Activated CD4-positive, alpha-beta memory T cell treated with anti-CD3 and anti-CD28 coated beads, Interleukin-2, amount 10 ng/mL, durations not matched to agents 7 days and 5 days (primary cell): ENCODE data around the gene NTRK3. TPM values are rescaled to one million over a fixed set of nuclear protein-coding genes. Genes with fewer than 3 reads are reported as not detected.

Experiments used
- CTCF ChIA-PET: fragments of 350-600 bp; sonication (Branson Sonifier 250); formaldehyde crosslinking; loops from one replicate; lab custom pipeline; 2021; ENCODE audit warnings: antibody characterized with exemption, inconsistent platforms; lab: Charles Lee
- POLR2A ChIA-PET: fragments of 350-600 bp; sonication (Branson Sonifier 250); formaldehyde crosslinking; loops from one replicate; lab custom pipeline; 2021; ENCODE audit warnings: antibody characterized with exemption; lab: Charles Lee
- DNase-seq: peaks from one replicate; pipeline ENCODE4 v3.0.0-alpha.2; 2020
- H3K27ac Mint-ChIP-seq: one replicate; pipeline ENCODE4 v1.8.0; 2021; ENCODE audit warnings: mild to moderate bottlenecking, mixed read lengths
- H3K27me3 Mint-ChIP-seq: one replicate; pipeline ENCODE4 v1.8.0; 2021; ENCODE audit warnings: mixed read lengths
- H3K36me3 Mint-ChIP-seq: one replicate; pipeline ENCODE4 v1.8.0; 2021; ENCODE audit warnings: low read depth, mixed read lengths
- H3K4me1 Mint-ChIP-seq: one replicate; pipeline ENCODE4 v1.8.0; 2021; ENCODE audit warnings: mixed read lengths
- H3K4me3 Mint-ChIP-seq: one replicate; pipeline ENCODE4 v1.8.0; 2021; ENCODE audit warnings: mild to moderate bottlenecking, mixed read lengths
- H3K9me3 Mint-ChIP-seq: one replicate; pipeline ENCODE4 v1.8.0; 2021; ENCODE audit warnings: mixed read lengths
- total RNA-seq, 2 experiments: library from RNA; stranded (reverse); gene quantifications; one replicate each; pipeline ENCODE4 v1.2.3, GENCODE V29; 2021

NTRK3 gene
- total RNA-seq, 2 experiments from 2014 or later, result not detected

DNA sequence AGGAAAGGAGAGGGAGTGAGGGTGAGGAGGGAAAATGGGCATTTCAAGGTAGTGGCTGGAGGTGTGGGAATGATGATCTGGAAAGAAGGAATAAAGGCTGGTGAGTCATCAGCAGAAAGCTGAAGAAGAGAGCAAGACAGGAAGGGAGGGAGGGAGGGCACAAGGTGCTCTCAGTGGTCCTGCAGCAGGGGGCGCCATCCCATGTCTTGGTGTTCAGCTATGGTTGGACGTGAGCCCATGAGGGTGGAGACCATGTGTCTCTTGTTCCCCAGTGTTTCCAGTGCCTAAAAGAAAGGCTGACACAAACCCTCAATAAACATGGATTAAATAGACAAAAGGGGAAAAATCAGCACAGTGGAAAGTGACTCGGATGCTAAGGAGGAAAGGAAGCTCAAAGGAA lies 228.5 kb downstream of the NTRK3 start:
- Mint-ChIP-seq H3K27me3 (no peaks in the 10 kb centered on the region), H3K9me3 (no peaks in the 10 kb centered on the region), H3K4me3 (no peak overlapping the region), H3K36me3 (no peaks in the 10 kb centered on the region), H3K27ac (no peak overlapping the region), H3K4me1 (no peaks in the 10 kb centered on the region)
- ChIA-PET CTCF (no interaction called here), POLR2A (no interaction called here)
- no peak for DNase-seq

- Mint-ChIP-seq H3K9me3 (no peaks in the 10 kb centered on the region), H3K4me1 (no peaks in the 10 kb centered on the region), H3K36me3 (no peaks in the 10 kb centered on the region), H3K4me3 (no peak overlapping the region), H3K27ac (no peak overlapping the region), H3K27me3 (no peaks in the 10 kb centered on the region)
- ChIA-PET CTCF (no interaction called here), POLR2A (no interaction called here)
- no peak for DNase-seq
Measured at GRCh38 chr15:88023914-88024313, 232.6 kb downstream of the NTRK3 start.

GRCh38 chr15:88022716-88023115 lies 233.8 kb downstream of the NTRK3 start:
- Mint-ChIP-seq H3K9me3 (no peaks in the 10 kb centered on the region), H3K36me3 (no peaks in the 10 kb centered on the region), H3K27ac (no peak overlapping the region), H3K4me3 (no peak overlapping the region), H3K27me3 (no peaks in the 10 kb centered on the region), H3K4me1 (no peaks in the 10 kb centered on the region)
- CTCF ChIA-PET, result no interaction called here
- no peak for DNase-seq
- POLR2A ChIA-PET, result no interaction called here

- Mint-ChIP-seq H3K27me3 (no peaks in the 10 kb centered on the region), H3K36me3 (no peaks in the 10 kb centered on the region), H3K9me3 (no peaks in the 10 kb centered on the region), H3K4me3 (no peak overlapping the region), H3K27ac (no peak overlapping the region), H3K4me1 (no peaks in the 10 kb centered on the region)
- no peak for DNase-seq
- POLR2A ChIA-PET, result no interaction called here
- CTCF ChIA-PET, result no interaction called here
Measured at GRCh38 chr15:88021601-88022000, 234.9 kb downstream of the NTRK3 start.

DNA sequence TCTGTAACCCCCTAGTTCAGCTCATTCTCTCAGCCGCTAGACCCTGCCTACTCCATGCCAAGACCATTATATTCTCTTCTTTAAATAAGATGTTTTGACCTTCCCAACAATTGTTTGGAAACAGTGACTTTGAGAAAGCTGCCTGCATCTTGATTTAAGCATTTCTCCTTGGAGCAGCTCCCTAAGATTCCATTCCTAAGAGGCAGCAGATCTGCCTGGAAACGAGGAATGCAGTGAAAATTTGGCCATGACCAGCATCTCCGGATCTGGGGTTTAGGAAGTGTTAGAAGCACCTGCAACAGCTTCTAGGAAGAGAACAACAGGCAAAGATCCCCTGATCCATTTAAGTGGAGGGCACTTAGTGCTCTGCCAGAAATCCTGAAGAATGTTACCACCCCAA lies 235.7 kb downstream of the NTRK3 start:
- ChIA-PET CTCF (no interaction called here), POLR2A (no interaction called here)
- Mint-ChIP-seq H3K4me1 (no peaks in the 10 kb centered on the region), H3K36me3 (no peaks in the 10 kb centered on the region), H3K9me3 (no peaks in the 10 kb centered on the region), H3K27ac (no peak overlapping the region), H3K4me3 (no peak overlapping the region), H3K27me3 (no peaks in the 10 kb centered on the region)
- no peak for DNase-seq

GRCh38 chr15:88019656-88020055 lies 236.9 kb downstream of the NTRK3 start:
- ChIA-PET POLR2A (no interaction called here), CTCF (no interaction called here)
- Mint-ChIP-seq H3K4me3 (no peak overlapping the region), H3K27me3 (no peaks in the 10 kb centered on the region), H3K9me3 (no peaks in the 10 kb centered on the region), H3K4me1 (no peaks in the 10 kb centered on the region), H3K27ac (no peak overlapping the region), H3K36me3 (no peaks in the 10 kb centered on the region)
- DNase-seq, result no peak

- ChIA-PET POLR2A (no interaction called here), CTCF (no interaction called here)
- H3K9me3 Mint-ChIP-seq, result no peaks in the 10 kb centered on the region
- no peaks in the 10 kb centered on the region for H3K27me3 Mint-ChIP-seq
- H3K36me3 Mint-ChIP-seq, result no peaks in the 10 kb centered on the region
- H3K4me3 Mint-ChIP-seq, result no peak overlapping the region
- DNase-seq, result no peak
- no peak overlapping the region for H3K27ac Mint-ChIP-seq
- no peaks in the 10 kb centered on the region for H3K4me1 Mint-ChIP-seq
Measured at GRCh38 chr15:88018869-88019641, 237.5 kb downstream of the NTRK3 start.

DNA sequence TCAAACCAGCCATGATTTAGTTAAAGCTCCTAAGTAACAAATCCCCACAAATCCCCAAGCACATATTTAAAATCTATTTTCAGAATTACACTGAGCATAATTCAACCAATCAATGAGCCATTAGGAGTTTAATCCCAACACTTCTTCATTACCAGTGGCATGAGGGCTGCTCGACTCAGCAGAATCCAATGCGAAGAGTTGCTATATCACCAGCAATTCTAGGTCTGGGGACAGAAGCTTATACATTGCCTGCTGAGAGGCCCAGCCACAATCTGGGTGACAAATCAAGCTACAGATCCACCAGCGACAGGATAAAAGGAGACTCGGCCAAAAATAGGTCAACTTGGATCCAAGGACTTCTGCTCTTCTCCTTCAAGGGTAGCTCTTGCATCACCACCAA lies 238.8 kb downstream of the NTRK3 start:
- Mint-ChIP-seq H3K27me3 (no peaks in the 10 kb centered on the region), H3K4me3 (no peak overlapping the region), H3K9me3 (no peaks in the 10 kb centered on the region), H3K4me1 (no peaks in the 10 kb centered on the region), H3K36me3 (no peaks in the 10 kb centered on the region), H3K27ac (no peak overlapping the region)
- ChIA-PET POLR2A (no interaction called here), CTCF (no interaction called here)
- no peak for DNase-seq

- ChIA-PET POLR2A (no interaction called here), CTCF (no interaction called here)
- H3K4me1 Mint-ChIP-seq, result no peaks in the 10 kb centered on the region
- no peaks in the 10 kb centered on the region for H3K27me3 Mint-ChIP-seq
- DNase-seq, result no peak
- no peaks in the 10 kb centered on the region for H3K9me3 Mint-ChIP-seq
- H3K36me3 Mint-ChIP-seq, result no peaks in the 10 kb centered on the region
- H3K27ac Mint-ChIP-seq, result no peak overlapping the region
- no peak overlapping the region for H3K4me3 Mint-ChIP-seq
Measured at GRCh38 chr15:88016406-88016805, 240.1 kb downstream of the NTRK3 start.

DNA sequence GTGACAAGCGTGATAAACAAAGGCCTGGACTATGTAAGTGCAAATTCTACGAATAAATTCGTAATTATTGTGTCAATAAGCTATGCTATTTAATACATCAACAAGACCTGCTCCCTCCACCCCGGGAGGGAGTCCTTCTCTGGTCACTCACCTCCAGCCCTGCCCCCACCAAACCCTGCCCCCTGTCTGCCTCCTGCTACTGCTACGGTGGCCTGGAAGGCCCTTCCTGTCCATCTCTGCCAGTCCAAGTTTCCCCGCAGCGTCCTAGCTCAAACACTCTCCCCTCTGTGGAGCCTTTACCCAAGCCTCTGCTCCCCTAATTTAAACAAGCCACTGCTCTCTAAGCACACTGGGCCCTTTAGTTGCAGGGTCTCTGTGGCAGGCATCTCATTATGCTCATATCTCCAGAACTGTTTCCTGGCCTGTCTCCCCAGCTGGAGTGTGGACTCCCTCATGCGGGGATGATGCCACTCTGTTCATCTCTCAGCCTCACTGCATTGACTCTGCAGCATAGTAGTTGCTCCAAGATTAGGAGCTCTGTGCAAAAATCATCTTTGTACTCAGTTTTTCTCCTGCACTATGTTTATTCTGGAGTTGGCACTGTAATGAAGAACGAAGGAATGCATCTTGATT lies 241.2 kb downstream of the NTRK3 start:
- no peak for DNase-seq
- Mint-ChIP-seq H3K36me3 (no peaks in the 10 kb centered on the region), H3K4me3 (no peak overlapping the region), H3K4me1 (no peaks in the 10 kb centered on the region), H3K27me3 (no peaks in the 10 kb centered on the region), H3K9me3 (no peaks in the 10 kb centered on the region), H3K27ac (no peak overlapping the region)
- CTCF ChIA-PET, result no interaction called here
- POLR2A ChIA-PET, result no interaction called here

DNA sequence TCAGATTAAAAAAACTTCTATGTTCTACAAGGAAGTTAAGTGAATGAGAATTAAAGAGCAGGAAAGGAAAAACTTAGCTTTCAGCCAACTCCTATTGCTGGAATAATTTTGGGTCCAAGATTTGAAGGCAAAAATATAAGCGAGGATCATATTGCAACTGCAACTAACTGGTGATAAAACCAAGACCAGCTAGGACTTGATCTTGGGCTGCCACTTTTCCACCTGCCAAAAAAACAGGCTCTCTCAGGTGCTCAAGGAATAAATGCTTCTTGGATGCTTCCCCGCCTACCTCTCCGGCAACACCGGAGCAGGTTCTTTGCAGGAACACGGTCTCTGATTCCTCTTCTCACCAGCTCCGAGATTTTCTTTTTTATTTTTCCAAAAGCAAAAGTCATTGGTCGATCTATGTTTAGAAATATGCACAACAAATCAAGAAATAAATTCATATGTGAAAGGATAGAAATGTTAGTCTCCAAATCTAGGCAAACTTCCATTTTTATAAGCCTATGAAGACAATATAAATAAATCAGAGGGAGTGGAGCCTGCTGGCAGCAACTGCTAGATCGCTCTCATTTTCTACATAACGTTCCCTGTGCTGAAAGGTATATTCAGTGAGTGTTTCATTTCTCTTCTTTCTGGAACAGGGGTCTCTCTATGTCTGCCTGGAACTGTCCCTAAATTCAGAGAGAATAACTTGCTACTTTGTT lies 241.9 kb downstream of the NTRK3 start:
- no peak for DNase-seq
- no peaks in the 10 kb centered on the region for H3K36me3 Mint-ChIP-seq
- H3K4me1 Mint-ChIP-seq, result no peaks in the 10 kb centered on the region
- CTCF ChIA-PET, result no interaction called here
- H3K4me3 Mint-ChIP-seq, result no peak overlapping the region
- POLR2A ChIA-PET, result no interaction called here
- H3K27ac Mint-ChIP-seq, result no peak overlapping the region
- no peaks in the 10 kb centered on the region for H3K27me3 Mint-ChIP-seq
- H3K9me3 Mint-ChIP-seq, result no peaks in the 10 kb centered on the region

DNA sequence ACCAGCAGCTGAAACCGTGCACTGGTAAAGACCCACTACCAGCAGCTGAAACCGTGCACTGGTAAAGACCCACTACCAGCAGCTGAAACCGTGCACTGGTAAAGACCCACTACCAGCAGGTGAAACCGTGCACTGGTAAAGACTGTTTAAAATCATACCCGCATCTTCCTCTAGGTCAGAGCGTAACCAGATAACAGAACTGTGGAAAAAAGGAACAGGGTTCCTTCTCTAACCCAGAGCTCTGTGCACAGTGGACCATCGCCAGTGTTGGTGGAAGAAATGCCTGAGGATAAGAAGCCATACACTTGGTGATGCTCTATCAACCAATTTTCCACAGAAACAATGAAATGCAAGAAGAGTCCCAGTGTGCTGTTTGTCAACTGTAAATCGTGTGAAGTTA lies 243.4 kb downstream of the NTRK3 start:
- no peaks in the 10 kb centered on the region for H3K4me1 Mint-ChIP-seq
- no peaks in the 10 kb centered on the region for H3K36me3 Mint-ChIP-seq
- POLR2A ChIA-PET, result no interaction called here

DNA sequence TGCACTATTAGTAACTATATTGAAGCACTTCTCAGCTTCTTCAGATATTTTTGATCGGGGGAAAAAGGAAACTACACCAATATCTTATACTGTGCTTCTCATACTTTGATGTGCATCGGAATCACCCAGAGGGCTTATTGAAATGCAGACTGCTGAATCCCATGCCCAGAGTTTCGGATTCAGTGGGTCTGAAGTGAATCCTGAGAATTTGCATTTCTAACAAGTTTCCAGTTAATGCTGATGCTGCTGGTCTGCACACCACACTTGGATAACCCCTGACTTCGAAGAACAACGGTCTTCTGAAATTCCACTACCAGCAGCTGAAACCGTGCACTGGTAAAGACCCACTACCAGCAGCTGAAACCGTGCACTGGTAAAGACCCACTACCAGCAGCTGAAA lies 243.9 kb downstream of the NTRK3 start:
- H3K4me1 Mint-ChIP-seq, result no peaks in the 10 kb centered on the region
- ChIA-PET POLR2A (no interaction called here), CTCF (no interaction called here)
- DNase-seq, result no peak
- no peak overlapping the region for H3K27ac Mint-ChIP-seq
- no peaks in the 10 kb centered on the region for H3K27me3 Mint-ChIP-seq
- H3K36me3 Mint-ChIP-seq, result no peaks in the 10 kb centered on the region
- H3K4me3 Mint-ChIP-seq, result no peak overlapping the region
- no peaks in the 10 kb centered on the region for H3K9me3 Mint-ChIP-seq

More for the DNA sequence above, 243.4 kb downstream of the NTRK3 start:
- no peak overlapping the region for H3K27ac Mint-ChIP-seq
- H3K9me3 Mint-ChIP-seq, result no peaks in the 10 kb centered on the region
- H3K4me3 Mint-ChIP-seq, result no peak overlapping the region
- H3K27me3 Mint-ChIP-seq, result no peaks in the 10 kb centered on the region
- no peak for DNase-seq
- CTCF ChIA-PET, result no interaction called here
